ENCODE data around the gene FAM163B. TPM values are rescaled to one million over a fixed set of nuclear protein-coding genes. Genes with fewer than 3 reads are reported as not detected.
A peak's percentile ranks its signal among the peaks of the same experiment; 100 is the strongest.

Gene FAM163B
- polyA plus RNA-seq, 3 donors = 0.25 to 0.38 (median 0.33) TPM

DNA sequence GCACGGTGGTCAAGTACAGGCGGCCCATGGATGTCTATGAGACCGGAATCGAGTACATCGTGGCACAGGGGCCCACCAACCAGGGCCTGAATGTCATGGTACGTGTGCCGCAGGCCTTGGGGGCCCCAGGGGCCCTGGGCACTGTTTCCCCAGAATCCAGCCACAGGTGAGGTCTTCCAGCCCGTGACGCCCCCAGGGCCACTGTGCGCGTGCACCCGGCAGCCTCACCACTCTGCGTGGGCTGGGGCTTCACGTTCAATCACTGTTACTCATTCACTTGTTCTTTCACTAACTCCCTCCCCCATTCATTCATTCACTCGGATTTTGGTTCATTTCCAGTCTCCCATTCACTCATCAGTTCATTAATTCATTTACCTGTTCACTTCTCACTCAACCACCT lies 62.1 kb downstream of the FAM163B start:
- no peak for DNase-seq

DNA sequence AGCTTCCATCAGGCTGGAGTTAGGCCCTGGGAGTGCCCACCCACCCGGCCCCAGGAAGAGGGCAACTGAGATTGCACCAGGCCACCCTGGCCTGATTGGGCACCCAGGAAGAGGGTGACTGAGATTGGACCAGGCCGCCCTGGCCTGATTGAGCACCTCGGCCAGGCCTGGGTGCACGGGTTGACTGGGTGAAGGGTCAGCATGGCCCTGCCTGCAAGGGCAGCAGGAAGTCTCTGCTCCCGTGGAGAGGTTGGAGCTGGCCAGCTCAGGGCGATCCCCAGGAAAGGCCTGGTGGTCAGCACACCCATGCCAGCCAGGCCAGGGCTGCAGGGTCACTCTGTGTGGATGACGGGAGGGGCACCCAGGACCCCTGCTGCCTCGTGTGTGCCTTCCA lies 62.9 kb downstream of the FAM163B start:
- DNase-seq = no peak

DNA sequence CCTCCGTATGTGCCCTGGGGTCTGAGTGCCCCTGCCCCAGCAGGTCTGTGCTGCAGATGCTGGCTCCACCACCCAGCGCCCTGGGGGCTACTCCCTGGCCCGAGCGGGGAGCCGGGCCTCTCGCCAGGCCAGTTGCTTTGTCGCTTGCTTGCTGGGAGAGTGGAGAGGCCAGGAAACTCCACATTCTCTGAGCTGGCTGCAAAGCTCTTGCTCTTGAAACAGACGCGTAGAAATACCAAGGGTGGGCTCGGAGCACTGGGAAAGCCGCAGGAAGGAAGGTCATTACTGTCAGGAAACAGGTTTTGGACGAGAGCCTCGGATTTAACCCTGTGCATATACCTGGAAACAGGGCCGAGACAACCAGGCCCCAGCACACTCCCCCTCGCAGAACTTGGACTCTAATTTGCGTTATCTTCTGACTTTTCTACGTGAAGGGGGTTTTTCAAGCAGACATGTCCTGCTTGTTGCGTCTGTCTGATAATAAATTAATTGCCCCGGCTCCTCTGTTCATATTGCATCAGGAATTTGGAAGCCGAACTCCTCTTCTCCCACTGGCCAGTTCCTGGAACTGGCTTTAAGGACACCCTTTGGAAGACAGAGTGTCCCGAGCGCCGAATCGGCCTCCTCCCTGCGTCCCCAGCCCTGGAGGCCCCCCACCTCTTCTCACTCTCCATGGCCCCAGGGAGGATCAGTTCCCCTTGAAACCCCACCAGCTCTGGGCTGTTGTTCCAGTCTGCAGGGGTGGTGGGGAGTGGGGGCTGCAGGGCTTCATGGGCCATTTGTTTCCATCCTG lies 63.5 kb downstream of the FAM163B start:
- no peak for DNase-seq

DNA sequence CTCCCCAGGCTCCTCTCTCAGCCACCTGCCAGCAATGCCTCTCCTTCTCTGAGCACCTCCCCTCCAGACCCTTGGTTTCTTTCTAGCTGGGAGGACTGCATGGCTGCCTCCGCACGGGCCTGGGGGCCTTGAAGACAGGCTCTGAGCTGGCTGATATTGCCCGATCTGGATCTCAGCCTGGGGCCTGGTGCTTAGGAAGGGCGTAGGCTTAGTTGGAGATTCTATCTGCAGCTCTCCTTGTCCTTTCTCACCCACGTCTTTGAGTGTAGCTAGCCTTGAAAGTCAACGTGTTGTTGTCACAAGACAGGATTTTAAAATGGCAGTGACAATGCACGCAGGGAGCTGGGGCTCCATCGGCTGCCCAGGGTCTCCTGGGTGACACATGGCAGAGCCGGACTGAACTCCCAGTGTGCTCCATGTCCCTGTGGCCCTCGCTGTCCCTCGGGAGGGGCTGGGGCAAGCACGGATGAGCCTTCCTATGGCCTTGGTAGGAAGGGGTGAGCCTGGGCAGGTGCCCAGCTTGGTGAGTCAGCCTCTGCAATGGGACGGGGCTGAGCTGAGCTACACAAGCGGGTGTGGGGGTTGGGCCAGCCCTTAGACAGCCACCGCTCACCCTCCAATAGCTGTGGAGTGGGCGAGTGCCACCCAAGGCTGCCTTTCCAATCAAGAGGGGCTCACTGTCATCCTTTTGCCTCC lies 65.3 kb downstream of the FAM163B start:
- no peak for DNase-seq

DNA sequence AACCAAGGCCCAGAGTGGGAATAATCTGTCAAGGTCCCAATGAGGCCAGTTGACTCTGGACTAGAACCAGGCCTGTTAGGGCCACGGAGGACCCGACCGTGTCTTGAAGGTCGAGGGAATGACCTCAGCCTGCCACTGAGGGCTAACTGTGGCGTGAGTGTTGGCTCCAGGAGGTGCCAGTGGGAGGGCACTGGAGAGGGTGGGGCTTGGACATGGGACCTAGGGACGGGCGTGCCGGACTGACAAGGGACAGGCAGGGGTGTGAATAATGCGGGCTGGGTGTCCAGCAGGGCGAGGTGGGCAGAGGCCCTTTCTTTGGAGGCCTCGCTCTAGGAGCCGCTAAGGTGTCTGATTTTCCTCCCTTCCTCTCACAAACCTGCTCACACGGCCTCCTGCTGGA lies 67.2 kb downstream of the FAM163B start:
- no peak for DNase-seq

DNA sequence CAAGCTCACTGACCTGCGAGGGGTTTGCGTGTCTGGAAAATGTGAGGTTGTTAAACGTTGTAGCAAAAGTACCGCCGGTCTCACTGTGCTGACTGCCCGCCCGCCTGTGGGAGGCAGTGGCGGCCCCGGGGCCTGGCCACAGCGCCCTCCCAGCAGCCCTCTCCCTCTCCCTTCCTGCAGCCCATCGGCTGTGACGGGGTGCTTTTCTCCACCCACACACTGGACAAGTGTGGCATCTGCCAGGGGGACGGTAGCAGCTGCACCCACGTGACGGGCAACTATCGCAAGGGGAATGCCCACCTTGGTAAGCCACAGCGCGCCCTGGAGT lies 68.5 kb downstream of the FAM163B start:
- DNase-seq = no peak

DNA sequence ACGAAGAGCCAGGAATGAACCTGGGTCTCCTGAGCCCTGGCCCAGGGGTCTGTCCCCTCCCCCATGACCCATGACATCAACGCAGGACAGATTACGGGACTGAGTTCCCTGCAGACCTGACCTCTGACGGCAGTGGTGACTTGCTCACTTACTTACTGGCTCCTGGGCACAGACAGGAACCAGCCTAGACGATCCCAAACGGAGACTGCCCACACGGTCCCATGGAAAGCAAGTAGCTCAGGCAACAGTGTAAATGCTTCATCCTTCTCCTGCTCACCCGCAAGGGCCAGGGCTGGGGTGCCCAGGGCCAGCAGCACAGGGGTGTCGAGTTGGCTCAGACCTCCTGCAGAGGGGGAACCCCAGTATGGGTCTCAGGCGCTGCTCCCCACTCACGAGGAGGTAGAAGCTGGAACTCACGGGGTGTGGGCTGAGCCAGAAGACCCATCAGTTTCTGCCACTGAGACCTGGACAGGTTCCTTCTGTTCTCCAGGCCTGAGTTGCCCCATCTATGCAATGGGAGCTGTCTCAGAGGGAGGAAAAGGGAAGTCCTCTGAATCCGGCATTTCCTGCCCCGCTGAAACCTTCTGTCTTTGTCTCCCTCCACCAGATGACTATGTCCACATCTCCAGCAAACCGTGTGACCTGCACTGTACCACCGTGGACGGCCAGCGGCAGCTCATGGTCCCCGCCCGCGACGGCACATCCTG lies 69.0 kb downstream of the FAM163B start:
- no peak for DNase-seq

DNA sequence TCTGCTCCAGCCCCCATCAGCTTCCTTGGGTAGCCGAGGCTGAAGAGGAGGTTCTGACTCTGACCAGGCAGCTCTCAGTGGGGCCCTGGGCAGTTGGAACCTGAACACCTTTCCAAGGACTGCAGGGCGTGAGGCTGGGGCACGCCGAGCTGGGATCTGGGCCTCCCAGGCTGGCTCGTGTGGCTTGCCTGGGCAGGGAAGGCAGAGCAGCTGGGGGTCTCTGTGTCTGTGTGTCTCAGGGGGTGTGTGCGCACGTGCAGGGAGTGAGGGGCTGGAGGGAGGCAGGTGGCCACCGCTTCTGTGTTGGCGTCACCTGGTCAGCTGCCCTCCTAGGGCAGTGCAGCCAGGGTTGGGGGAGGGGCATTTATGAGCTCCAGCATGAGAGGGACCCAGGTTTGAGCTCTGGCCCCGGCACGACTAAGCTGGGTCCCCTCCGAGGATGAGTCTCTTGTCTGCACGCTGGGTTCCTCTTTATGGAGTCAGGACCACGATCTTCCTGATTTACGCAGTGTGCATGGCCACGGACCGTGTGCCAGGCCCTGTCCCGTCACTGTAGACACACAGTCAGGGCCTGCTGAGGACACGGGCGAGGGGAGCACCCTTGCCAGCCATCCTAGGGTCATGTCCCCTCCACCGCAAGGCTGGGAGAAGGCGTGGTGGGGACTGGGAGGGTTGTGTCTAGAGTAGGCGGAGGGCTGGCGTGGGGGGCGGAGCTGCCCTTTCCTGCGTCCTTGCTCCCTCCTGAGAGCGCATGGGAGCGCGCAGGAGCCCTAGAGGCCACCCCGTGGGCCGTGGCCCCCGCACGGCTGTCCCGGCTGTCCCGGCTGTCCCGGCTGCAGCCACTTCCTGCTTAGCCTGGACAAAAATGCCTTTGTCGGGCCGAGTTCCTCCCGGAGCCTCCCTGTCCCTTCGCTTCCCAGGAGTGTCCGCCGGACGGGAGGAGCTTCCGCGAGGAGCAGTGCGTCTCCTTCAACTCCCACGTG lies 70.0 kb downstream of the FAM163B start:
- no peak for DNase-seq

DNA sequence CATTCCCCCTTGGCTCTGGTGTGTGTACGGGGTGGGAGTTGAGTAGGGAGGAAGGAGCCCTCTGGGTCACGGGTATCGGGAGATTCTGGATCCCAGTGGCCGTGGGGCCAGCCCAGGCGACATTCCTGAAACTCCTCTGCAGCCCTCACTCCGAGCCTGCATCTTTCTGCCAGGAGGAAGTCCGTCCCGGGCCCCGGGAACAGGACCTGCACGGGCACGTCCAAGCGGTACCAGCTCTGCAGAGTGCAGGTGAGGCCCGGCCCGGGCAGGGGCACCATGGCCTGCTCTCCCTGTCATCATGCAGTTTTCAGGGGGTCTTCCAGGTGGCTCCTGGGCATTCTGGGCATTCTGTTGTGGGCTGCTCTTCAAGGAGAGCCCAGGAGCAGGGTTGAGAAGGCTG lies 71.0 kb downstream of the FAM163B start:
- no peak for DNase-seq

DNA sequence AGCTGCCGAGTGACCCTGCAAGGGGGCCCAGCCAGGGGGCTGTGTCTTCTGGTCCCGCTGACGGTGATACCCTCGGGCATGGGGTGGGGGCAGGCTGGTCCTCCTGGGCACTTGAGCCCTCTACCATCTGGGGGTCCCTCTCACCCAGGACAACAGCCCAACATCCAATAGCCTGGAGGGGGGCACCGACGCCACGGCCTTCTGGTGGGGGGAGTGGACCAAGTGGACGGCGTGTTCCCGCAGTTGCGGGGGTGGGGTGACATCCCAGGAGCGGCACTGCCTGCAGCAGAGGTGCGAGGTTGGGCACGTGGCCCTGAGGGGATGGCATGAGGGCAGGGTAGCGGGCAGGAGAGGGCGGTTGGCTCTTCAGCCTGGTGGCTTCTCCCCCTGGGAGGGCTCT lies 71.9 kb downstream of the FAM163B start:
- no peak for DNase-seq

DNA sequence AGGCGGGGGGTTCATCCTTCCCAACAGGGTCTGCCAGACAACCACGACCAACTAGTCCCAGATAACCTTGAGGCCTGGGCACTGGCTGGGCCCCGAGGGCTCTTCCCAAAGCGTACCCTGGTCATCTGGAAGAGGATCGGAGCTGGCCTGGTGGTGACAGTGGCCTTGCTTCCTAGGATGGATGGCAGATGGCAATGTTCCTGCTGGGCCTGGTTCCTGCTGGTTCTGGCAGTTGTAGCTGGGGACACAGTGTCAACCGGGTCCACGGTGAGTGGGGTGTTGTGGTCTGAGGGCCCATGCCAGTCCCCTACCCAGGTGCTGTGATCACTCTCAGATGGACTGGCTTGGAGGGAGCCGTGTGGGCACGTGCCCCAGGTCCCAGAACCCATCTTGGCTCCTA lies 72.7 kb downstream of the FAM163B start:
- DNase-seq = no peak

DNA sequence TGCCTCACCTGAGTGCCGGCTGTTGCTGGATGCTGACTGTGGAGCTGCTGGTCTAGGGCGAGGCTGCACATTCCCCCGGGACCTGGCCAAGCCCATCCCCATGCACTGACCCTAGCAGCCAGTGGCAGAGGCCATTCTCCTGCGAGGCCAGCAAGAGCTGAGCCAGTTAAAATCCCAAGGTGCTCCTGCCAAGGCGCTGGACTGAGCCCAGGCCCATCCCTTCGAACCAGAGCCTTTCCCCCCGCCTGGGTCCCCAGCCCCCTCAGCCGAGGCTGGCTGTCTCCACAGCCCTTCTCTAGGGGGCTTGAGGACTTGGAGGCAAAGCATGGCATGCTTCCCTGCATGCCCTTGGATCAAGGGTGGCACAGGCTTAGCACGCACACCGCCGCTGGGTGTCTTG lies 73.1 kb downstream of the FAM163B start:
- no peak for DNase-seq

DNA sequence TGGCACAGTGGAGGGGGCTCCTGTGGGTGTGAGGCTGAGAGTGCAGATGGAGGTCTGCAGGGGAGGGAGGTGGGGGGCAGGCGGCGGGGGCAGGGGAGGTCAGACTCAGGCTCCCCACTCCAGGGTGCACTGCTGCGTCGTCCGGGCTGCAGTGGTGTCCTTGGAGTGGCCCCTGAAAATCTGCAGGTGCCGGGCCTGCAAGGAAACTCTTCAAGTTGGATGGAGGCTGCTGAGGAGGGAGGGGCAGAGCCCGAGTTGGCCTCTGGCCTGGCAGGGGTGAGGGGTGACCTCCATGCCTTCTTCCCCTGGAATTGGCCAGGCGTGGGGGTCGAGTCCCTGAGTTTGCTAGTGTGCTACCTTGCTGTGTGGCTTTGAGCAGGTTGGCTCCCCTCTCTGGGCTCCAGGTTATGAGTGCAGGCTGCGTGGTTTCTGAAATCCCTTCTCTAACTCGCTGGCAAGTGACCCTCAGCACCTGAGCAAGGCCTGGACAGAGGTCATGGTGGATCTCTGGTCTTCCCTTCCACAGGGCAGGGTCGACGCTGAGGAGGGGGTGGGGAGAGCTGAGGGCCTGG lies 73.8 kb downstream of the FAM163B start:
- DNase-seq = no peak

DNA sequence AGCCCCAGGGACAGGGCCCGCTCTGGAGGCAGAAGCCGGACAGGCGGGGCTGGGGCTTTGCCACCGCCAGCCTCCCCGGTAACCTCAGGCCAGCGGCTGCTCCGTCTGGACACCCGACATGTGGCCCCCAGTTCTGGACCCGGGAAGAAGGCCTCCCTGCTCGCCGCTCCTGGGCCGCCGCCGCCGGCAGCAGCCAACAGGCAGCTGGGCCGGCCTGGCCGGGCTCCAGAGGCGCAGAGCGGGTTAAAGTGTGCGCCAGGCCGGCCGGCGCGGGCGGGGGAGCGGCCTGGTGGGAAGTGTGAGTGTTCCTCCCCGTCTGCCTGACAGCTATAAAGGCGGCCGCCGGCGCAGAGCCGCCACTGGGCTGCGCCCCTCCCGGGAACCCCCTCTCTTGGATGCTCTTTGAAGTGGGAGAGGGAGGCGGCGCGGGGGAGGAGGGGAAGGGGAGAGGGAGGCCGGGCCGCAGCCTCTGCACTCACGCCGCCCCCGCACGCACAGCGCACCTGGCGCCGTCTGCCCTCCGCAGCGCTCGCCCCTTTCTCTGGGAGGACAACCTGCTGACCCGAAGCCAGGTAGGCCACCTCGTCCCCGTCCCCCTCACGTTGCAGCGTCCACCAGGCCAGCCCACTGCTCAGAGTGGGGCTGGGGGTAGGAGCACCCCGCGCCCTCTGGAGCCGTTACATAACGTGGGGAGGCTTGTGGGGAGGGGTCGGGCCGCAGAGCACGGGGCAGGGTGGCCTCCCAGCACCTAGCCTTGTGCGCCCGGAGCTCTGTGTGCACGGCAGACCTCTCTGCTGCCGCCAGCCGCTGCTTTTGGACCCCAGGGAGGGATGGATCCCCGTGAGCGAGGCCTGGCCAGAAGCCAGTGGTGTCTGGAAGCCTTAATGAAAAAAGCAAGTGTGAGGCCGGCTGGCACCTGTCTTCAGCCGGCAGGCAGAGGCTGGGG lies 74.6 kb downstream of the FAM163B start, which contains the start of gene ADAMTSL2:
Gene ADAMTSL2 (plus strand): TSS at position 359 of the 946 bp plus-strand sequence. CDS start 2,009 bp downstream, outside the sequence.
- peak; percentile 89 for DNase-seq

DNA sequence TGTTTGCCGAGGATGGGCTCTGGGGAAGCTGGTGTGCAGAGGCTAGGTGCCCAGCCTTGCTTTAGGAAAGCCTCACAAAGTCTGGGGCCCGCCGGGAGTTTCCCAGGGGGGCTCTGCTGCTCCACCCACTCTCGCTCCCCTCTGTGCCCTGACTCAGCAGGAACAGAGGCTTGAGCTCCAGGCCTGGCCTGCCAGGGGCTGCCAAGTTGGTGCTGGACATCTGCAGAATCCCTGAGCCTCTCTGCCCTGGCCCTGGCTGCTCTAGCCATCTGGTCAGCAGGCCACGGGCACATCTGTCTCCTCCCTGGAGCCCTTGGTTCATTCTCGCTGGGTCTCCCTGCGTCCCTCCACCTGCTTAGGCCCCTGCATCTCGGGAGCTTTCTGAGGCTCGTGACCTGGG lies 75.3 kb downstream of the FAM163B start:
- DNase-seq = no peak

DNA sequence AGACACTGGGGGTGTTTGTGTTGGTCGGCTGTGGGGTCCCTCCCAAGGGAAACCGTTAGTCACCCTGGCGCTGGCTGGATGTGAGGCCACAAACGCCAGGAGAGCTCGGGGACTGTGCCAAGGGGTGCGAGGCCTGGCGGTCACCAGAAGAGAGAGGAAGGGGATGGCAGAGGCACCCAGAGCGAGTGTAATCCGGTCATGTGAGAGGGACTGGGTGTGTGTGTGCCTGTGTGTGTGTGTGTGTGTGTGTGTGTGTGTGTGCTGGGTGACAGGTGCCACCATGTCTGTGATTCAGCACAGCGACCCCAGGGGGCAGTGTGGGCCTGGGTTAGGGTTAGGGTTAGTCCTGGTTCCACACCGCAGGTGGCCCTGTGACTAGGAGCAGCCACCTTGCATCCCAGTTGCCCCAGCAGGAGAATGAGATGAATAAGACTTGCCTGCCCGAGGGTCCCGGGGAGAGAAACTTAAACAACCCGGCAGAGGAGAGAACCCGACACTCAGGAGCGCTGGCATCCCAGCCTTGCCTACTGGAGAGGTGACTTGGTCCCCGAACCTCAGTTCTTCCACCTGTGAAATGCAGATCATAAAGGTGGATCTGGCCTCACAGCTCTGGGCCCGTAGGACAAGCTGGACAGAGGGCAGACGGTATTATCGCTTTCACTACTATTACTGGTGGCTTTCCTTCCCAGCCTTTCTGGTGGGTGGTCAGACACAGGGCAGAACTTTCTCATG lies 76.1 kb downstream of the FAM163B start:
- no peak for DNase-seq

DNA sequence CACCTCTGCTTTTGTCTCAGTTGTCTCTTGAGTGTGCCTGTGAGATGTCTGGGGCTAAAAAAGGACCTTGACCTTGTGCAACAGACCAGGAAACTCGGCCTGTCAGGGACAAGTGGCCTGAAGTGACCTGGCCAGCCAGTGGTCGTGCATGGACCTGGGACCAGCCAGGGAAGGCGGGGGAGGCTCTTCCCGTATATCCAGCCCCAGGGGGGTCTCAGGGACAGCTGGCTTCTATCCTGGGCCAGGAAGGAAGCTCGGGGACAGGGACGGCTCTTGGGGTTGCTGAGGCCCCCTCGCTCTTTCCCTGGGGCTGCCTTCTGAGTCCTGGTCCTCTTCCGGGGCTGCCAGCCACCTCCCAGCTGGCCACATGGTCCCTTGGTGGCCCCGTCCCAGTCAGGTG lies 77.9 kb downstream of the FAM163B start:
- no peak for DNase-seq

DNA sequence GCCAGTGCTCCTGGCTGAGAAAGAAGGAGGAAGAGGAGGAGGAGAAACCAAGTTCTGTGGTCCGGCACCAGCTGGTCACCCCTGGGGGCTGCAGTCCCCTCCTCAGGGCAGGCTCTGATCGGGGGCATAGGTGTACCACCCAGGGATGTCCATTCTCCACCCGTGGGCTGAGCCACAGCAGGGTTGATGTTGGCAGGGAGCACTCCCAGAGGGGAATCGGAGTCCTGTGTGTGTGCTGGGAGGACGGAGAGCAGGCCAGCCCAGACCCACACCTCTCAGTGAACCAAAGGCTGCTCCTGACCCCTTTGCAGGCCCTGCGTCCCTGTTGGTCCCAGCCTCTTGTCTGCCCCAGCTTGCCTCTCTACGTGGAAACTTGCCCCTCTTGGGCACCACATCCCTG lies 79.3 kb downstream of the FAM163B start:
- no peak for DNase-seq

DNA sequence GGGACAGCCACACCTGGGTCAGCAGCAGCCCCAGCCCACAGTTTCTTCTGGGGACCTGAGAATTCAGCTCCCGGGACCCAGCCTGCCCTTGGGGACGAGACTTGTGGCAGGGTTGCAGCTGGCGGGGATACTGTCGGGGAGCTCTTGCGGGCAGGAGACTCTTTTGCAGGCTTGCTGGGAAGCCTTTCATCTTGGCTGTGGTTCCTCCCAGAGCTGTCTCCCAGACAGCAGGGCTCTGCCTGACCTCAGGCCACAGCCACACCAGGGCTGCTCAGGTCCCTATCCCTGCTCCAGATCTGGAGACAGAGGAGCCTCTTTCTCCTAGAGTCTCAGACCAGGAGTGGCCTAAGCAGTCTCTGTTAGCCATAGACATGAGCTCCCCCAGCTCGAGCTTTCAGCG lies 79.7 kb downstream of the FAM163B start:
- no peak for DNase-seq

DNA sequence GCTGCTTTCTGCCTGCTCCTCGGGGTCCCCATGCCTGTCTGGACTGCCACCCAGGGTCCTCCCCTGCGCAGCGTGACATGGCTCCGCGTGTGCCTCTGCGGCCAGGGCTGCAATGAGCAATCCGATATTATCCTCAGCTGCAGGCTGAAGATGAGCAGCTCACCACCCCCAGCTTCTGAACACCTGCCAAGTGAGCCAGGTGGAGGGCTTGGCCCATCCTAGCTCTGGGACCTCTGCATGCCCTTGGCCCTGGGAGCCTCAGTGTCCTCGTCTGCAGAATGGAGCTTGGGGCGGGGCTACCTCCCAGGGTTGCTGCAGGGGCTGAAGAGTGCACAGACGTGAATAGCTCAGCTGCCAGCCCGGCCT lies 80.3 kb downstream of the FAM163B start:
- DNase-seq = no peak
